WTC11 (cell line): ENCODE results near the gene COLGALT1. TPM values are rescaled to one million over a fixed set of nuclear protein-coding genes. Genes with fewer than 3 reads are reported as not detected.

Experiments
- ATAC-seq: fragments of 200-7000 bp; cut with Tn5 transposase; 2 replicates; pipeline ENCODE4 v1.10.0; 2021; ENCODE audit warnings: mild to moderate bottlenecking, moderate library complexity
- CTCF ChIA-PET: fragments of 300-600 bp; sonication (Branson Sonifier 250); formaldehyde crosslinking; loops from one replicate; lab custom pipeline; 2021; ENCODE audit warnings: antibody characterized with exemption; lab: Charles Lee
- POLR2A ChIA-PET: fragments of 350-600 bp; sonication (Branson Sonifier 250); formaldehyde crosslinking; loops from one replicate; lab custom pipeline; 2021; ENCODE audit warnings: antibody characterized with exemption; lab: Charles Lee
- DNase-seq: peaks from one replicate; pipeline ENCODE4 v3.0.0; 2021; ENCODE audit warnings: low spot score
- H3K27ac Mint-ChIP-seq: 2 replicates; pipeline ENCODE4 v1.8.0; 2021; ENCODE audit warnings: mixed read lengths
- H3K27me3 Mint-ChIP-seq: 2 replicates; pipeline ENCODE4 v1.8.0; 2021; ENCODE audit warnings: low read depth, mild to moderate bottlenecking, moderate library complexity, mixed read lengths
- H3K36me3 Mint-ChIP-seq: 2 replicates; pipeline ENCODE4 v1.8.0; 2021; ENCODE audit warnings: mixed read lengths
- H3K4me1 Mint-ChIP-seq: 2 replicates; pipeline ENCODE4 v1.8.0; 2022; ENCODE audit warnings: mixed read lengths
- H3K4me3 Mint-ChIP-seq: 2 replicates; pipeline ENCODE4 v1.8.0; 2021; ENCODE audit warnings: mild to moderate bottlenecking, moderate library complexity, mixed read lengths
- H3K9me3 Mint-ChIP-seq: 2 replicates; pipeline ENCODE4 v1.8.0; 2021; ENCODE audit warnings: mixed read lengths
- ATF1 ChIP-seq: sonication (generic); formaldehyde crosslinking; IDR thresholded peaks from 2 replicates; pipeline ENCODE4 v1.8.1; 2023; ENCODE audit warnings: mild to moderate bottlenecking, moderate library complexity, missing genetic modification reagents
- CREM ChIP-seq: sonication (generic); formaldehyde crosslinking; IDR thresholded peaks from 2 replicates; pipeline ENCODE4 v1.8.1; 2022; ENCODE audit warnings: mild to moderate bottlenecking, missing genetic modification reagents, moderate library complexity
- ETV6 ChIP-seq: sonication (generic); formaldehyde crosslinking; IDR thresholded peaks from 2 replicates; pipeline ENCODE4 v1.8.1; 2022; ENCODE audit warnings: mild to moderate bottlenecking, missing genetic modification reagents
- GRHL2 ChIP-seq: fragments of 250-450 bp; sonication (Bioruptor Pico); IDR thresholded peaks from 2 replicates; pipeline ENCODE4 v1.8.0; 2022; ENCODE audit warnings: mild to moderate bottlenecking, moderate library complexity; ENCODE audit not compliant: insufficient replicate concordance, severe bottlenecking
- GTF2I ChIP-seq: fragments of 250-450 bp; sonication (Bioruptor Pico); conservative IDR thresholded peaks from 2 replicates; pipeline ENCODE4 v1.4.0; 2021; ENCODE audit warnings: mild to moderate bottlenecking
- PRRX2 ChIP-seq: fragments of 250-450 bp; sonication (Bioruptor Pico); IDR thresholded peaks from 2 replicates; pipeline ENCODE4 v1.8.0; 2021; ENCODE audit warnings: mild to moderate bottlenecking
- RELA ChIP-seq: sonication (generic); formaldehyde crosslinking; IDR thresholded peaks from 2 replicates; pipeline ENCODE4 v1.8.1; 2022; ENCODE audit warnings: missing genetic modification reagents, mild to moderate bottlenecking, borderline replicate concordance
- RORB ChIP-seq: fragments of 250-450 bp; sonication (Bioruptor Pico); IDR thresholded peaks from 2 replicates; pipeline ENCODE4 v1.9.0; 2021; ENCODE audit warnings: mild to moderate bottlenecking
- SMAD3 ChIP-seq: sonication (generic); formaldehyde crosslinking; IDR thresholded peaks from 2 replicates; pipeline ENCODE4 v1.8.0; 2022; ENCODE audit warnings: missing genetic modification reagents, mild to moderate bottlenecking, borderline replicate concordance
- SMAD4 ChIP-seq: sonication (generic); formaldehyde crosslinking; IDR thresholded peaks from 2 replicates; pipeline ENCODE4 v1.8.0; 2022; ENCODE audit warnings: mild to moderate bottlenecking, missing genetic modification reagents
- ZBTB21 ChIP-seq: sonication (generic); formaldehyde crosslinking; IDR thresholded peaks from 2 replicates; pipeline ENCODE4 v1.8.1; 2023; ENCODE audit warnings: mild to moderate bottlenecking, missing genetic modification reagents, borderline replicate concordance
- ZNF396 ChIP-seq: fragments of 250-450 bp; sonication (Bioruptor Pico); IDR thresholded peaks from 2 replicates; pipeline ENCODE4 v1.8.0; 2021; ENCODE audit warnings: mild to moderate bottlenecking, moderate library complexity, borderline replicate concordance
- ZNF423 ChIP-seq: fragments of 250-450 bp; sonication (Bioruptor Pico); IDR thresholded peaks from 2 replicates; pipeline ENCODE4 v2.1.2; 2022; ENCODE audit warnings: mild to moderate bottlenecking, moderate library complexity
- ZNF512 ChIP-seq: sonication (generic); formaldehyde crosslinking; IDR thresholded peaks from 2 replicates; pipeline ENCODE4 v1.8.1; 2022; ENCODE audit warnings: missing genetic modification reagents, borderline replicate concordance
- ZNF532 ChIP-seq: fragments of 250-450 bp; sonication (Bioruptor Pico); IDR thresholded peaks from 2 replicates; pipeline ENCODE4 v1.9.0; 2021; ENCODE audit warnings: mild to moderate bottlenecking, borderline replicate concordance
- total RNA-seq: library from RNA; stranded (reverse); gene quantifications from 3 replicates; pipeline ENCODE4 v1.2.3, GENCODE V29; 2021
- TF ChIP-seq, protein P1 (sequence below): sonication (generic); formaldehyde crosslinking; IDR thresholded peaks from 2 replicates; pipeline ENCODE4 v1.8.0; 2023; ENCODE audit warnings: missing genetic modification reagents
- TF ChIP-seq, protein P2 (sequence below): sonication (generic); formaldehyde crosslinking; IDR thresholded peaks from 2 replicates; pipeline ENCODE4 v1.8.1; 2023; ENCODE audit warnings: mild to moderate bottlenecking, missing genetic modification reagents
- TF ChIP-seq, protein P3 (sequence below): sonication (generic); formaldehyde crosslinking; IDR thresholded peaks from 2 replicates; pipeline ENCODE4 v1.8.1; 2023; ENCODE audit warnings: mild to moderate bottlenecking, missing genetic modification reagents, moderate library complexity
- TF ChIP-seq, protein P4 (sequence below): sonication (generic); formaldehyde crosslinking; IDR thresholded peaks from 2 replicates; pipeline ENCODE4 v1.8.0; 2022; ENCODE audit warnings: mild to moderate bottlenecking, missing genetic modification reagents

COLGALT1 gene
- total RNA-seq, 1 experiment from 2014 or later = 54.0 TPM

- Mint-ChIP-seq H3K4me3 (peak overlapping the region; percentile 75), H3K36me3 (peaks cover 12% of the 10 kb centered on the region), H3K27ac (peak overlapping the region; percentile 94), H3K4me1 (peaks cover 16% of the 10 kb centered on the region), H3K27me3 (peaks cover 15% of the 10 kb centered on the region), H3K9me3 (no peaks in the 10 kb centered on the region)
- ChIA-PET POLR2A (interaction anchor here (0.5 to 2.0 kb wide), 7 partner anchors 27 to 228 kb away, joined by 3 to 15 read pairs (median 5); partner anchors contain the start of gene MVB12A), CTCF (interaction anchor here (0.5 to 4.6 kb wide), 67 partner anchors 9 to 798 kb away, joined by 3 to 71 read pairs (median 6); partner anchors contain the start of genes CCDC124, DDA1, MVB12A and PGLS)
- TF ChIP-seq ZNF423 (CRISPR knock-in tag) (no peak), SMAD4 (CRISPR knock-in tag) (no peak), PRRX2 (no peak), ZNF532 (CRISPR knock-in tag) (no peak), ATF1 (no peak), ZNF396 (no peak), RELA (CRISPR knock-in tag) (no peak), ETV6 (no peak), ZBTB21 (CRISPR knock-in tag) (no peak), GTF2I (no peak), SMAD3 (no peak), CREM (CRISPR knock-in tag) (no peak), GRHL2 (no peak), RORB (CRISPR knock-in tag) (no peak), ZNF512 (CRISPR knock-in tag) (no peak)
- TF ChIP-seq, protein P1, sequence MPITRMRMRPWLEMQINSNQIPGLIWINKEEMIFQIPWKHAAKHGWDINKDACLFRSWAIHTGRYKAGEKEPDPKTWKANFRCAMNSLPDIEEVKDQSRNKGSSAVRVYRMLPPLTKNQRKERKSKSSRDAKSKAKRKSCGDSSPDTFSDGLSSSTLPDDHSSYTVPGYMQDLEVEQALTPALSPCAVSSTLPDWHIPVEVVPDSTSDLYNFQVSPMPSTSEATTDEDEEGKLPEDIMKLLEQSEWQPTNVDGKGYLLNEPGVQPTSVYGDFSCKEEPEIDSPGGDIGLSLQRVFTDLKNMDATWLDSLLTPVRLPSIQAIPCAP (CRISPR knock-in tag) = no peak
- TF ChIP-seq, protein P2, sequence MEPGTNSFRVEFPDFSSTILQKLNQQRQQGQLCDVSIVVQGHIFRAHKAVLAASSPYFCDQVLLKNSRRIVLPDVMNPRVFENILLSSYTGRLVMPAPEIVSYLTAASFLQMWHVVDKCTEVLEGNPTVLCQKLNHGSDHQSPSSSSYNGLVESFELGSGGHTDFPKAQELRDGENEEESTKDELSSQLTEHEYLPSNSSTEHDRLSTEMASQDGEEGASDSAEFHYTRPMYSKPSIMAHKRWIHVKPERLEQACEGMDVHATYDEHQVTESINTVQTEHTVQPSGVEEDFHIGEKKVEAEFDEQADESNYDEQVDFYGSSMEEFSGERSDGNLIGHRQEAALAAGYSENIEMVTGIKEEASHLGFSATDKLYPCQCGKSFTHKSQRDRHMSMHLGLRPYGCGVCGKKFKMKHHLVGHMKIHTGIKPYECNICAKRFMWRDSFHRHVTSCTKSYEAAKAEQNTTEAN = no peak
- TF ChIP-seq, protein P3, sequence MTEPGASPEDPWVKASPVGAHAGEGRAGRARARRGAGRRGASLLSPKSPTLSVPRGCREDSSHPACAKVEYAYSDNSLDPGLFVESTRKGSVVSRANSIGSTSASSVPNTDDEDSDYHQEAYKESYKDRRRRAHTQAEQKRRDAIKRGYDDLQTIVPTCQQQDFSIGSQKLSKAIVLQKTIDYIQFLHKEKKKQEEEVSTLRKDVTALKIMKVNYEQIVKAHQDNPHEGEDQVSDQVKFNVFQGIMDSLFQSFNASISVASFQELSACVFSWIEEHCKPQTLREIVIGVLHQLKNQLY = no peak
- TF ChIP-seq, protein P4, sequence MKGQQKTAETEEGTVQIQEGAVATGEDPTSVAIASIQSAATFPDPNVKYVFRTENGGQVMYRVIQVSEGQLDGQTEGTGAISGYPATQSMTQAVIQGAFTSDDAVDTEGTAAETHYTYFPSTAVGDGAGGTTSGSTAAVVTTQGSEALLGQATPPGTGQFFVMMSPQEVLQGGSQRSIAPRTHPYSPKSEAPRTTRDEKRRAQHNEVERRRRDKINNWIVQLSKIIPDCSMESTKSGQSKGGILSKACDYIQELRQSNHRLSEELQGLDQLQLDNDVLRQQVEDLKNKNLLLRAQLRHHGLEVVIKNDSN = no peak
- ATAC-seq (peak; percentile 47), DNase-seq (peak; percentile 44)
Measured at GRCh38 chr19:17606590-17607185, 51.2 kb downstream of the COLGALT1 start.
